GM21576 (cell line): ENCODE results near the gene TAS2R19.
"Not testable (repeated sequence)": the region's sequence is repeated elsewhere in the genome, so short reads cannot be mapped to it uniquely, and the experiment has no call there.

Experiments used
- ATAC-seq: cut with Tn5 transposase; IDR thresholded peaks from one replicate; pipeline ENCODE4 v1.9.1; 2021; ENCODE audit warnings: mild to moderate bottlenecking, moderate library complexity; ENCODE audit not compliant: unreplicated experiment

The TAS2R19 gene

GRCh38 chr12:11022520-11022919, at the start of gene TAS2R19:
TSS of gene TAS2R19 (minus strand) at chr12:11022620. CDS start at chr12:11022571, 49 bp downstream.
- no peak for ATAC-seq

GRCh38 chr12:11071414-11071813, 49.0 kb upstream of the TAS2R19 start:
- no peak for ATAC-seq

GRCh38 chr12:11070999-11071398, 48.6 kb upstream of the TAS2R19 start:
- ATAC-seq: no peak

GRCh38 chr12:11069854-11070365, 47.5 kb upstream of the TAS2R19 start:
- ATAC-seq: no peak

GRCh38 chr12:11067514-11067913, 45.1 kb upstream of the TAS2R19 start:
- ATAC-seq: no peak

GRCh38 chr12:11062194-11062593, 39.8 kb upstream of the TAS2R19 start, which contains the start of gene TAS2R46:
TSS of gene TAS2R46 (minus strand) at chr12:11062294. CDS start at chr12:11062294, 0 bp downstream.
- ATAC-seq: not testable (repeated sequence)

GRCh38 chr12:11059784-11060183, 37.4 kb upstream of the TAS2R19 start:
- ATAC-seq: no peak

- no peak for ATAC-seq
These were observed 36.6 kb upstream of the TAS2R19 start for GRCh38 chr12:11059041-11059440.

- no peak for ATAC-seq
These were observed 32.9 kb upstream of the TAS2R19 start for GRCh38 chr12:11055306-11055705.

GRCh38 chr12:11049806-11050531, 27.5 kb upstream of the TAS2R19 start:
- ATAC-seq: not testable (repeated sequence)

- not testable (repeated sequence) for ATAC-seq
These were observed 18.9 kb upstream of the TAS2R19 start for GRCh38 chr12:11041366-11041765.

GRCh38 chr12:11040162-11040561, 17.7 kb upstream of the TAS2R19 start:
- no peak for ATAC-seq

- ATAC-seq: no peak
These were observed 16.8 kb upstream of the TAS2R19 start for GRCh38 chr12:11039171-11039570.

GRCh38 chr12:11033959-11034358, 11.5 kb upstream of the TAS2R19 start:
- ATAC-seq: not testable (repeated sequence)

GRCh38 chr12:11031307-11031706, 8.9 kb upstream of the TAS2R19 start, which contains the start of gene TAS2R31:
TSS of gene TAS2R31 (minus strand) at chr12:11031407. CDS start at chr12:11031335, 72 bp downstream.
- no peak for ATAC-seq

- ATAC-seq: no peak
These were observed 3.7 kb upstream of the TAS2R19 start for GRCh38 chr12:11026118-11026517.

- no peak for ATAC-seq
These were observed 967 bp upstream of the TAS2R19 start for GRCh38 chr12:11023387-11023786.

GRCh38 chr12:11016937-11017336, 5.5 kb downstream of the TAS2R19 start:
- ATAC-seq: no peak

GRCh38 chr12:11015775-11016430, 6.5 kb downstream of the TAS2R19 start:
- ATAC-seq: no peak

- ATAC-seq: no peak
These were observed 8.2 kb downstream of the TAS2R19 start for GRCh38 chr12:11014234-11014633.

- ATAC-seq: no peak
These were observed 14.8 kb downstream of the TAS2R19 start for GRCh38 chr12:11007608-11008007.

- ATAC-seq: no peak
These were observed 24.2 kb downstream of the TAS2R19 start, which contains the start of gene TAS2R20 for GRCh38 chr12:10998204-10998603. TSS of gene TAS2R20 (minus strand) at chr12:10998304. CDS start at chr12:10997875, 429 bp downstream.
